ENCODE results near the gene PGAP1. TPM values are rescaled to one million over a fixed set of nuclear protein-coding genes. Genes with fewer than 3 reads are reported as not detected.
A peak's percentile ranks its signal among the peaks of the same experiment; 100 is the strongest.

Gene PGAP1
- total RNA-seq, 5 donors from 2014 or later (not counting 1 experiment from before 2014, with no cell fraction given) = 10.8 to 17.4 (median 13.9) TPM

- no peak overlapping the region for H3K4me3 Mint-ChIP-seq
- no peak for ATAC-seq (replicated peaks in 1 of 4)
These were observed 124.7 kb downstream of the PGAP1 start for GRCh38 chr2:196801674-196802261.

GRCh38 chr2:196798980-196799379 lies 127.5 kb downstream of the PGAP1 start:
- POLR2A ChIA-PET = interaction anchor here (0.6 to 0.8 kb wide), 5 partner anchors 136 to 1493 kb away, joined by 3 to 6 read pairs (median 4); partner anchors contain the start of gene COQ10B (in 1 of the 2)

More at GRCh38 chr2:196801674-196802261, 124.7 kb downstream of the PGAP1 start:
- no peaks in the 10 kb centered on the region for H3K9me3 Mint-ChIP-seq
- Histone ChIP-seq H3K27ac (ENCODE audit: low read length) (no peak overlapping the region), H3K4me1 (ENCODE audit: control insufficient read depth in 1 of 2, extremely low read depth in 1 of 2, insufficient read depth in 2 of 2, low read length in 2 of 2) (peaks cover 5 to 16% of the 10 kb centered on the region in 2 experiments), H3K9me3 (no peaks in the 10 kb centered on the region), H3K4me3 (ENCODE audit: control insufficient read depth in 1 of 2, extremely low read depth in 1 of 2, low read length in 1 of 2) (no peak overlapping the region), H3K27me3 (replicated peaks in 1 of 2; ENCODE audit: control insufficient read depth in 2 of 2, extremely low read depth in 1 of 2, insufficient read depth in 2 of 2, low read length in 1 of 2) (peaks cover 0 to 11% of the 10 kb centered on the region in 2 experiments), H3K36me3 (ENCODE audit: control insufficient read depth in 2 of 2, extremely low read depth in 1 of 2, insufficient read depth in 1 of 2, low read length in 1 of 2) (peaks cover 0 to 8% of the 10 kb centered on the region in 2 donors)
- H3K4me1 Mint-ChIP-seq = peaks cover 21 to 26% (median 26%) of the 10 kb centered on the region in 3 donors
- H3K36me3 Mint-ChIP-seq = peaks cover 7% of the 10 kb centered on the region
- no CpG with 5 or more reads among the region's 2 CpGs for WGBS (ENCODE audit: insufficient coverage)
- DNase-seq = no peak
- peaks cover 10 to 11% of the 10 kb centered on the region in 2 donors for H3K27me3 Mint-ChIP-seq
- ChIA-PET CTCF (no interaction called here), POLR2A (interaction anchor here in 1 of 2 donors (0.6 to 0.7 kb wide), 2 partner anchors 22 to 158 kb away, joined by 3 read pairs; no protein-coding TSS in a partner anchor)
- no peak overlapping the region for H3K27ac Mint-ChIP-seq

DNA sequence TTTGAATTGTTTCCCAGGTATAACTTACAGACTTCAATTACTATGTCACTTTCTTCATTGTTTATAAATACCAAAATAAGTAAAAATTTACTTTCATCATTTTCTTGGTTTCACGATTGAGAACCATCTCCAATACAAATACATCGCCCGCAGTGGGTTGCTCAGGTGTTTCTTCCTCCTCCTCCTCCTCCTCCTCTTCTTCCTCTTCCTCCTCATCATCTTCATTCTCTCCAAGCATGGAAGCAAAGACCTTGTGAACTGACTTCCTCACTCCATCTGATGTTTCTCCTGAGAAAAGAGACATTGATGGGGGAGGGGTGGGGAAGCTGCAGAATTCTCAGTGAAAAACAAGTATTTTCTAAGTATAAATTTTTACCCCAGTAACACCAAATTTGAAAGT lies 133.6 kb downstream of the PGAP1 start:
- ChIA-PET CTCF (no interaction called here), POLR2A (no interaction called here)
- Mint-ChIP-seq H3K36me3 (peaks cover 54% of the 10 kb centered on the region), H3K27me3 (no peaks in the 10 kb centered on the region), H3K4me1 (peaks cover 11 to 27% (median 25%) of the 10 kb centered on the region in 3 donors), H3K4me3 (no peak overlapping the region), H3K9me3 (no peaks in the 10 kb centered on the region), H3K27ac (no peak overlapping the region)
- peaks cover 7 to 70% of the 10 kb centered on the region in 2 donors for H3K36me3 ChIP-seq (ENCODE audit: control insufficient read depth in 2 of 2, extremely low read depth in 1 of 2, insufficient read depth in 1 of 2, low read length in 1 of 2)
- no peak for ATAC-seq (replicated peaks in 1 of 4)
- no peak overlapping the region for H3K27ac ChIP-seq (ENCODE audit: low read length)
- DNase-seq = no peak
- H3K9me3 ChIP-seq = no peaks in the 10 kb centered on the region
- no peak overlapping the region for H3K4me3 ChIP-seq (ENCODE audit: control insufficient read depth in 1 of 2, extremely low read depth in 1 of 2, low read length in 1 of 2)
- H3K4me1 ChIP-seq (ENCODE audit: control insufficient read depth in 1 of 2, extremely low read depth in 1 of 2, insufficient read depth in 2 of 2, low read length in 2 of 2) = peaks cover 0 to 2% of the 10 kb centered on the region in 2 experiments
- no CpG with 5 or more reads among the region's 3 CpGs for WGBS (ENCODE audit: insufficient coverage)
- H3K27me3 ChIP-seq (replicated peaks in 1 of 2; ENCODE audit: control insufficient read depth in 2 of 2, extremely low read depth in 1 of 2, insufficient read depth in 2 of 2, low read length in 1 of 2) = no peaks in the 10 kb centered on the region

More at GRCh38 chr2:196798980-196799379, 127.5 kb downstream of the PGAP1 start:
- WGBS (ENCODE audit: insufficient coverage) = no CpG with 5 or more reads among the region's 10 CpGs
- Mint-ChIP-seq H3K4me3 (peak overlapping the region; percentile 90 to 100 (median 97)), H3K27ac (peak overlapping the region; percentile 89 to 96), H3K4me1 (peaks cover 25 to 40% (median 40%) of the 10 kb centered on the region in 3 donors), H3K9me3 (no peaks in the 10 kb centered on the region), H3K27me3 (peaks cover 3 to 11% of the 10 kb centered on the region in 2 donors), H3K36me3 (peaks cover 21% of the 10 kb centered on the region)
- CTCF ChIA-PET = interaction anchor here (0.6 to 1.5 kb wide), 10 partner anchors 9 to 1568 kb away, joined by 3 to 4 read pairs (median 3); partner anchors contain the start of genes COQ10B (in 1 of the 2) and MARS2 (in 1 of the 2)
- Histone ChIP-seq H3K27ac (ENCODE audit: low read length) (peak overlapping the region; percentile 63), H3K9me3 (no peaks in the 10 kb centered on the region), H3K27me3 (replicated peaks in 1 of 2; ENCODE audit: control insufficient read depth in 2 of 2, extremely low read depth in 1 of 2, insufficient read depth in 2 of 2, low read length in 1 of 2) (peaks cover 0 to 11% of the 10 kb centered on the region in 2 experiments), H3K4me3 (ENCODE audit: control insufficient read depth in 1 of 2, extremely low read depth in 1 of 2, low read length in 1 of 2) (peak overlapping the region; percentile 74 to 92), H3K36me3 (ENCODE audit: control insufficient read depth in 2 of 2, extremely low read depth in 1 of 2, insufficient read depth in 1 of 2, low read length in 1 of 2) (peaks cover 7 to 20% of the 10 kb centered on the region in 2 donors), H3K4me1 (ENCODE audit: control insufficient read depth in 1 of 2, extremely low read depth in 1 of 2, insufficient read depth in 2 of 2, low read length in 2 of 2) (peaks cover 5 to 16% of the 10 kb centered on the region in 2 experiments)
- DNase-seq (no peak), ATAC-seq (replicated peaks in 1 of 4) (peak in 1 of 4 experiments; percentile 6)

DNA sequence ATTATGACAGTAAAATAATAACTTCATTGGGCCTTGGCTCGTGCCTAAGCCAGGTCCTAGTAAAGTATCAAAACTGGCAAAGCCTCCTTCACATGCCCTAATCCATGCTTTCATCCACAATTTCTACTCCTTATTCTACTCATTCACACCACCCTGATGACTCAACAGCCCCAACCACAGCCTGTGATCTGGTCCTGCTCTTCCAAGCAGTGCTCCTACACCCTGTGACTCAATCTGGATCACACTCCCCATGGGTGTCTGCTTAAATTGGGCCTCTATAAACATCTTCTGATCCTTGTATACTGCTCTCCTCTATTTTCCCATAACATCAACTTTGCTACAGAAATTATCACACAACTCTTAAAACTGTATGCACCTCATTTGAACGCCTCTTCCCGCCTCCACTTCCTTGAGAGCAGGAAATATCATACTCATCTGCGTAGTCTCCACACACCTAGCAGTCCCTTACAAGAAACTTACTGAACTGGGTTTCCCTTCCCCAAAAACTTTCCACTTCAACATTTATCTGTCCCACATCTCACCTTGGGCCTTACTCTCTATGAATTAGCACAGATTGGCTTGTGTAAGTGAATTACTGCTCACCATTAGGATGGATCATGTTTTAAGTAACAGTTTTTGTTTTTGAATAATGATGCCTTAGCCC lies 142.9 kb downstream of the PGAP1 start:
- Histone ChIP-seq H3K27ac (ENCODE audit: low read length) (no peak overlapping the region), H3K27me3 (replicated peaks in 1 of 2; ENCODE audit: control insufficient read depth in 2 of 2, extremely low read depth in 1 of 2, insufficient read depth in 2 of 2, low read length in 1 of 2) (no peaks in the 10 kb centered on the region), H3K9me3 (no peaks in the 10 kb centered on the region), H3K36me3 (ENCODE audit: control insufficient read depth in 2 of 2, extremely low read depth in 1 of 2, insufficient read depth in 1 of 2, low read length in 1 of 2) (peaks cover 5 to 76% of the 10 kb centered on the region in 2 donors), H3K4me1 (ENCODE audit: control insufficient read depth in 1 of 2, extremely low read depth in 1 of 2, insufficient read depth in 2 of 2, low read length in 2 of 2) (no peaks in the 10 kb centered on the region), H3K4me3 (ENCODE audit: control insufficient read depth in 1 of 2, extremely low read depth in 1 of 2, low read length in 1 of 2) (no peak overlapping the region)
- POLR2A ChIA-PET = no interaction called here
- H3K4me1 Mint-ChIP-seq = peaks cover 8 to 10% (median 9%) of the 10 kb centered on the region in 3 donors
- H3K27ac Mint-ChIP-seq = peak overlapping the region in 1 of 2 donors; percentile 4
- CTCF ChIA-PET = no interaction called here
- no peak for DNase-seq
- peak in 1 of 4 experiments; percentile 19 for ATAC-seq (replicated peaks in 1 of 4)
- no peak overlapping the region for H3K4me3 Mint-ChIP-seq
- H3K27me3 Mint-ChIP-seq = no peaks in the 10 kb centered on the region
- no peaks in the 10 kb centered on the region for H3K9me3 Mint-ChIP-seq
- peaks cover 38% of the 10 kb centered on the region for H3K36me3 Mint-ChIP-seq
- 53% methylated on average over 4 of the region's 4 CpGs for WGBS (ENCODE audit: insufficient coverage)

Other genes starting within 250 kb of the PGAP1 start
- gene GTF3C3, start 127.0 kb downstream of the PGAP1 start, total RNA-seq = 10 to 100 TPM; 29.8 to 40.4 (median 33.9) TPM
- not detected for gene C2orf66, start 117.4 kb downstream of the PGAP1 start, total RNA-seq